HG03432 (cell line): ENCODE results near the gene MYBPC2.

Source experiments
- ATAC-seq: cut with Tn5 transposase; IDR thresholded peaks from one replicate; pipeline ENCODE4 v1.9.1; 2021; ENCODE audit warnings: mild to moderate bottlenecking, moderate library complexity; ENCODE audit not compliant: unreplicated experiment

MYBPC2 gene

DNA sequence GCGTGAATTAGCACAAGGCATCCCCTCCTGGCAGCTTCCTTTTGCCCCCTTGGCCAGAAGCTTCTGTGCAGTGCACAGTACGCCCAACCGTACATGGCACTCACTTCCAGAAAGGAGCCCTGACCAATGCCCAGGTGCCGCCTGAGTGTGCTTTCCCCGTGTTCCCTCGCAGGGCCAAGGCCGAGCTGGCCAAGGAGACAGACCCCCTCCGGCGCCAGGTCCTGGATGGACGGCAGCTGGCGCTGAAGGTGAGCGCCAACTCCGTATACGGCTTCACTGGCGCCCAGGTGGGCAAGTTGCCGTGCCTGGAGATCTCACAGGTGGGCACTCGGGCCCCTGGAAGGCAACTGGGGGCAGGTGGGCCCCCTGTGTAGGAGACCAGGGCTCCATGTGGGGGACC is 23.3 kb upstream of the MYBPC2 start:
- no peak for ATAC-seq

DNA sequence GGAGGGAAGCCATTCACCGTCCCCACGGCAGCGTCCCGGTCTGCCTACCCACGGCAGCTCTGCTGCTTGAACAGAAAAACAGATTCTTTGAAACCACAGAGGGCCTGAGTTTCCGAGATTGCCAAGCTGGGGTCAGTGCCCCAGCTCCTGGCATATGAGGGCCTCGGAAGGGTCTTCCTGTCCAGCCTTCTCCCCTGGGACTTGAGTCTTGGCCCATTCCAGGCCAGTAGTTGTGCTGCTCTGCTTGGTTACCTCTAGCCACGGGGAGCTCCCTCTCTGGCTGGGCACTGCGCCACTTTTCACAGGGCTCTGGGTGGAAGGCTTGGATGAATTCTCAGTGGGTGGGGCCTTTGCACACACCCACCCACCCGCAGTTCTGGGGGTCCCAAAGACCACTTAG is 22.6 kb upstream of the MYBPC2 start:
- no peak for ATAC-seq

DNA sequence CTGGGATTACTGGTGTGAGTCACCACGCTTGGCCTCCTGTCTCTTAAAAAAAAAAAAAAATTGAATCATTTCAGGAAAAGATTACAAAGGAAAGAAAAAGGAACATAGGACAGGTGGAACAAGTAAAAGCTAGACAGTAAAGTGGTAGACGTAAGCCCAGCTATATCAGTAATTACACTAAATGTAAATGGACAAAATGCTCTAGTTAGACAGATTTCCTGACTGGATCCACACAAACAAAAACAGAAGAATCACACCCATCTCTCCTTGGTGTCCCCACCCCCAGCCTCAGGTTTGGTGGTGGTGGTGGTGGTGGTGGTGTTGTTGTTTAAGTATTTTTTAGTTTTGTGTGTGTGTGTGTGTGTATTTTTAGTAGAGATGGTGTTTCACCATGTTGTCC is 20.3 kb upstream of the MYBPC2 start:
- ATAC-seq, result no peak

DNA sequence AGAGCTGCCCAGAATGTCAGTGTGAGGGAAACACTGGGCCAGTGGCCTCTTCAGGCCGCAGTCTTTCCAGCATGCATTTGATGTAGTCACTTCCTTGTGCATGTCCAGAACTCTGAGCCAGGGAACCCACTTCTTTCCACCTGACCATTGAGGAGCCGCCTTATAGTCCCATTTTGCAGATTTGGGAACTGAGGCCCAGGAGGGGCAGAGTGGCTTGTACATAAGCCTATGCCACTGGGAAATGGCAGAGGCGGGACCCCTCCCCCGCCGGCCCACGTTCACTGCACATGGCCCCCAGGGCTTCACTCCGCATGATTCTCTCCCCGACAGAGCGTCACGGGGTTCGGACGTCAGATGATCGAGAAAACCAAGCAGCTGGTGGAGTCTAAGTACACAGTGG is 19.6 kb upstream of the MYBPC2 start:
- no peak for ATAC-seq

DNA sequence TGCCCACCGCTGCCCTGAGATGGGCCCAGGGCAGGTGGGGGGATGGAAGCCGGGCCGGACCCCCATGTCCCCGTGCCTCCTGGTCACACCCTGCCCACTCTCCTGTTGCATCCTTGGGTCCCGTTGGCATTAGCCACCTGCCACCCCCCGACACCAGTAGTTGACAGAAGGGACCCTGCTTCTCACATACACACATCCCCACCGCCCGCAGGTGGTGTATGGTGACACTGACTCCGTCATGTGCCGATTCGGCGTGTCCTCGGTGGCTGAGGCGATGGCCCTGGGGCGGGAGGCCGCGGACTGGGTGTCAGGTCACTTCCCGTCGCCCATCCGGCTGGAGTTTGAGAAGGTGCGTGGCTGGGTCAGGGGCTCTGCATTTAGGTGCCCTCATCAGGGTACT is 19.2 kb upstream of the MYBPC2 start:
- no peak for ATAC-seq

DNA sequence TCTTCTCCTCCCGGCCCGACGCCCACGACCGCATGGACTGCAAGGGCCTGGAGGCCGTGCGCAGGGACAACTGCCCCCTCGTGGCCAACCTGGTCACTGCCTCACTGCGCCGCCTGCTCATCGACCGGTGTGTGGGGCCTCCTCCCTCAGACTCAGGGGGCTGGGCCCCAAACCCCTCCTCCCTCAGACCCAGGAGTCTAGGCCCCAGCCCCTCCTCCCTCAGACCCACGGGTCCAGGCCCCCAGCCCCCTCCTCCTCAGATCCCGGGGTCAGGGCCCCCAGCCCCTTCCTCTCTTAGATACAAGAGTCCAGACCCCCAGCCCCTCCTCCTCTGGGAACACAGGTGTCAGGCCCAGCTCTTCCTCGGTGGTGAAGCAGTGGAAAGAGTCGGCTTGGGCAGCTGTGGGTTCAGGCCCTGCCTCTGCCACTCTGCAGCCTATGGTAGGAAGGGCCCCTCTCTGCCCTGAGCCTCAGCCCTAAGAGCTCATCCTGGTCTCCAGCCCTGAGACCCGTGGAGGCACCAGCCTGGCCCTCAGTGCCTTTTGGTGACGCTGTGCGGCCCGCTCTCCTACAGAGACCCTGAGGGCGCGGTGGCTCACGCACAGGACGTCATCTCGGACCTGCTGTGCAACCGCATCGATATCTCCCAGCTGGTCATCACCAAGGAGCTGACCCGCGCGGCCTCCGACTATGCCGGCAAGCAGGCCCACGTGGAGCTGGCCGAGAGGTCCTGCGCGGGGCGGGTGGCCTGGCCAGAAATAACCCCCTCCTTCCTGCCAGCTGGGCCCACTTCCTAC is 17.6 kb upstream of the MYBPC2 start:
- peak; percentile 32 for ATAC-seq

DNA sequence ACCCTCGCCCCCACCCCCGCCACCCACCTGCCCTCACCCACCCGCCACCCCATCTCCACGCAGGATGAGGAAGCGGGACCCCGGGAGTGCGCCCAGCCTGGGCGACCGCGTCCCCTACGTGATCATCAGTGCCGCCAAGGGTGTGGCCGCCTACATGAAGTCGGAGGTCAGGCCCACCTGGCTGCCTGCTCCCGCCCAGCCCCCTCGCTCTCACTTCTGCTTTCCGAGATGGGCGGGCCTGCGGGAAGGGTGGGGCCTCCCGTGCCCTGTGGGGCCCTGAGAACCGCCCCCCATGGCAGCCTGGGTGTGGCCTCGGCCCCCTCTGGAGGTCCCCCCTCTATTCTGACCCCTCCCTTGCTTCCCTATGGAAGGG is 17.0 kb upstream of the MYBPC2 start:
- ATAC-seq, result peak; percentile 50

DNA sequence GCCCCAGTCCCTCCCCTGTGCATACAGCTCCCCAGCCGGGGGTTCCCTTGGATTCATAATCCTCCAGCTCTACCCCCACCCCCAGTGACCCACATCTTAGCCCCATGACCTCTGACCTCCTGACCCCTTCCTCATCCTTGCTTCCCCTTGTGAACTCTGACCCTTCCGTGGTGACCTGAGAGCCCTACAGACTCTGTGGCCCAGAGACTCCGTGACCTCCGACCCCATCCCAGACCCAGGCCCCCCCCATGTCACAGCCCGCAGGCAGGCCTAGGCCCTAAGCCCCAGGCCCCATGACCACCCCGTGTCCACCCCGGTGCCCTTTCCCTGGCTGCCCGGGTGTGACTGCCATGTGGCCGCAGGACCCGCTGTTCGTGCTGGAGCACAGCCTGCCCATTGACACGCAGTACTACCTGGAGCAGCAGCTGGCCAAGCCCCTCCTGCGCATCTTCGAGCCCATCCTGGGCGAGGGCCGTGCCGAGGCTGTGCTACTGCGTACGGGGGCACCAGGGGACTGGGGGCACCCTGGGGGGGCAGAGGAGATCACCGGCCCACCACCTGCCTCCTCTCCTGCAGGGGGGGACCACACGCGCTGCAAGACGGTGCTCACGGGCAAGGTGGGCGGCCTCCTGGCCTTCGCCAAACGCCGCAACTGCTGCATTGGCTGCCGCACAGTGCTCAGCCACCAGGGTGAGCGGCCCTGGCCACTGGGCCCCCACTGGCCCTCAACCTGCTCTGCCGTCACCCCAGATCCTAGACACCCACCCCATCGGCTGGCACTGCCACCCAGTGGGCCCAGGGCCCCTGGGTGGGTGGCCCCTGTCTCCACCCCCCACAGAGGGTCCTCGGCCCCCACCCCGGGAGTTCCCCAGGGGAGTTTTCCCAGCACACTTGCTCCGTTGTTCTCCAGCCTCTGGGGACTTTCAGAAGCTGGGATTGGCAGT is 16.4 kb upstream of the MYBPC2 start:
- ATAC-seq, result no peak

DNA sequence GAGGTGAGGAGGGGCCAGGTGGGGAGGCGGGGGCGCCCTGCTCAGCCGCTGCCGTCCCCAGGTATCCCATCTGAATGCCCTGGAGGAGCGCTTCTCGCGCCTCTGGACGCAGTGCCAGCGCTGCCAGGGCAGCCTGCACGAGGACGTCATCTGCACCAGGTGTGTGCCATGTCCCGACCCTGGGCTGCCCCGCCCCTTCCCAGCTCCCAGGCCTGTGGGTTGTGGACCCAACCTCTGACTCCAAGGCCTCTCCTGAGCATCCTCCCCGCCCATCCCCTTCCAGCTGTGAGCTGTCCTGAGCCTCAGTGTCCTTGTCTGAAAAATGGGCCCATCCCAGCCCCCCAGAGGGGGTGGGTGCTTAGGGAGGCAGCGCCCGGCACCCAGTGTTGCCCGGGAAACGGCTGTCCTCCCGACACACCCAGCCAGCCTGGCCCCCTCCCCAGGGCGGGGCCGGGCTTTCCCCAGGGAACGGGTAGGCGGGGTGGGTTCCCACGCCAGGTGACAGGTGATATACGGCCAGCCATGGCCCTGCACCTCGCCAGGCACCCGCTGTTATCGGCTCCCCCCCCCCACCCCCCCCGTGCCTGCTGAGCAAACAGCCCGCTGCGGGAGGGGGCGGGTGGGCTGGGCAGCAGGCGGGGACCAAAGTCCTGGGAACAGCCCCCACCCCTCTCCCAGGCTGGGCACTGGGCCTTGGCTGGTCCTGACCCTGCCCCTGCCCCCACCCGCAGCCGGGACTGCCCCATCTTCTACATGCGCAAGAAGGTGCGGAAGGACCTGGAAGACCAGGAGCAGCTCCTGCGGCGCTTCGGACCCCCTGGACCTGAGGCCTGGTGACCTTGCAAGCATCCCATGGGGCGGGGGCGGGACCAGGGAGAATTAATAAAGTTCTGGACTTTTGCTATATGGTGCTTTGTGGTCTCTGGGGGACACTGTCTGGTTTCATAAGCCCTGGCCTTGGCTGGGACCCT is 15.3 kb upstream of the MYBPC2 start:
- ATAC-seq, result no peak

DNA sequence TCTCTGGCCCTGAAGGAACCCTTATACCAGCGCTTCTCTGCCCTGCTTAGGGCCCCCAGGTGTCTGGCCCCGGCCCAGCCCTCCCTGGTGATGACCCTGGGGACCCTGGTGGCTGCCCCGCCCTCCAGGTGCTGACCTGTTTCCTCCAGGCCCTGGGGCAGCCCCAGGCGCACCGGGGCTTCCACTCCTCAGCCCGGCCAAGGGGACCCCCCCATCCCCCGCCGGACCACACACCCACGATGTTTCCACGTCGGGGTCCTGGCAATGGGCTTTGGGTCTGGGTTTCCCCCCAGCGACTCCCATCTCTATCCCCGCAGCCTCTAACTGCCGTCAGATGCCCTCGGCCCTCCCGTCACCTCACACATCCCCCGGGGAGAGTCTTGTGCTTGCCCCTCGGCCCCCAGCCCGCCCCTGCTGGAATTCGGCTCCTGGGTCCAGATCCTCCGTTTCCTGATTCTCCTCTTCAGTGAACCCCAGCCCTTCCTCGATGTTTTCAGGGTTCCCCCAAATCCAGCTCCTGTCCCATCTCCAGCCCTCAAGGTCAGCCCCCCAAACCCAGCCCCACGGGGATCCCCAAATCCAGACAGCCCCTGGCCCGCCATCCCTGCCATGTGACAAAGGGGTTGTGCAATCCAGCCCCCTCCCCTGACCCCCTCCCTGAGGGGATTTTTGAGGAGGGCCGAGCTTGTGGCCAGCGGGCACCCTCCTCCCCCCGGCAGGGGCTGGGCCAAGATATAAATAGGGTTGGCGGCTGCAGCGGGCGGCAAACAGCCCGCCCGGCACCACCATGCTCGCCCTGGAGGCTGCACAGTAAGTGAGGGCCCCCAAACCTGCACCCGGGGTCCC is 14.3 kb upstream of the MYBPC2 start, which contains the start of gene SPIB:
Gene SPIB, plus strand, starts transcription at position 763 of the 846 bp plus-strand sequence. Its CDS starts 25 bp downstream, at position 788.
- ATAC-seq, result no peak

DNA sequence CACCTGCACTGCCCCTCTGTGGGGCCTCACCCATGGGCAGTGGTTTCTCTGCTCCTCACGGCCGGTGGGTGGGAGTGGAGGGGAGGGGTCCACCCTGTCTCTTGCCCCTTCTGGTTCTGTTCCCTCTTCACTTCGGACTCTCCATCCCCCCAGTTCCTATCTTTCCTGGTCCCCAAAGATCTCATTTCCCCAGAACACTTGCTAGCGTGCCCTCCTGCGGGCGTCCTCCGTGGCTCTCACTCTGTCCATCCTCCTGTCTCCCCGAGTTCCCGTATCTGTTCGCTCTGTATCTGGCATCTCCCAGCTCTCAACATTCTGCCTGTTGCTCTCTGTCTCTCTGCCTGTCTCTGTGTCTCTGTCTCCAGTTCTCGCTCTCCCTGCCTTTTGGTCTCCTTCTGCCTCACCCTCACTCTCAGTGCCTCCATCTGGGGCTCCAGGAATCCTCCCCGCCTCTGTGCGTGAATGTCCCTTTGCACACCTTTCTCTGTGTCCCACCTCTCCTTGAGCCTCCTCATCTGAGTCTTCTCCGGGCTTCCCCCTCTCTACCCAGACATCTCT is 13.6 kb upstream of the MYBPC2 start:
- no peak for ATAC-seq

DNA sequence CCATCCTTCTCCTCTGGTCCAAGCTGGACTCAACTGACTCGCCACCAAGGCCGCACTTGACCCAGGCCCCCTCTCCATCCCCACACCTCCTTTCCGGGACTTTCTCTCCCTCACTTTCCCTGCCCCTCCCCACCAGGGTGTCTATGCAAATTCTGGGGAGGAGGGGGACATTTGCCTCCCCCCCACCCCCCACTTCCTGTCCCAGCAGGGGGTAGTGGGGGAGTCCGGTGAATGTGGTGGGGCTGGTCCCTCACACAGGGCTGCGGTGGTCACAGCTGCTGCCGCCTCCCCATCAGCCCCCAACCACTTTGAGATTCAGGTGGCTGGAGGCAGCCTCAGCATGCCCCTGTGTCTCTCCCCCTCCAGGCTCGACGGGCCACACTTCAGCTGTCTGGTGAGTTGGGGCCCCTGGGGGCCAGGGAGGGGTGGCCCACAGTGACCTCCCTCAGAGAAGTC is 13.1 kb upstream of the MYBPC2 start:
- no peak for ATAC-seq

DNA sequence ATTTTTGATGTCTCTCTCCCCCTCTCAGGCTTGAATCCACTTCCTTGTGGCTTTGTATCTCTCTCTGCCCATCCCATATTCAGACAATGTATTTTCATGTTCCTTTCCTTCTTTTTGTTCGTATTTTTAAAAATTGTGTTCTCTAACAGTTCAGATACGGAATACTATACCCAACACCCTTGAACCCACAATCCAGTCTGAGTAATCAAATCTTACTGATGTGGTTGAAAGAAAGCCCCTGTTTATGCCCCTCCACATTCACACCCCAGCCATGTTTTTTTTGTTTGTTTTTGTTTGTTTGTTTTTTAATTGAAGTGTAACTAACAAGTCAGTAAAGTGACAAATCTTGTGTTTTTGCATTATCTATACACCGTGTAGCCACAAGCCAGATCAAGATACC is 12.6 kb upstream of the MYBPC2 start:
- no peak for ATAC-seq

DNA sequence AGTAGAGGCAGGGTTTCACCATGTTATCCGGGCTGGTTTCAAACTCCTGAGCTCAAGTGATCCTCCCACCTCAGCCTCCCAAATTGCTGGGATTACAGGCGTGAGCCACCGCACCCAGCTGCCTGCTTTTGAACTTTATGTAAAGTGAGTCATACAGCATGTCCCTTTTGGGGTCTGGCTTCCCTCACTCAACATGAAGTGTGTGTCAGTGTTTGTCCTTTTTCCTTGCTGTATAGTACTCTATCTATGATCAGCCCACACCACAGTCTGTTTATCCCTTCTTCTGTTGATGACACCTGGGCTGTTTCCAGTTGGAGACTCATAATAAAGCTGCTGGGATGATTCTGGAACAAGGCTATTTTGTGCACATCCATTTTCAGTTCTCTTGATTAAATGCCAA is 11.9 kb upstream of the MYBPC2 start:
- ATAC-seq, result no peak

DNA sequence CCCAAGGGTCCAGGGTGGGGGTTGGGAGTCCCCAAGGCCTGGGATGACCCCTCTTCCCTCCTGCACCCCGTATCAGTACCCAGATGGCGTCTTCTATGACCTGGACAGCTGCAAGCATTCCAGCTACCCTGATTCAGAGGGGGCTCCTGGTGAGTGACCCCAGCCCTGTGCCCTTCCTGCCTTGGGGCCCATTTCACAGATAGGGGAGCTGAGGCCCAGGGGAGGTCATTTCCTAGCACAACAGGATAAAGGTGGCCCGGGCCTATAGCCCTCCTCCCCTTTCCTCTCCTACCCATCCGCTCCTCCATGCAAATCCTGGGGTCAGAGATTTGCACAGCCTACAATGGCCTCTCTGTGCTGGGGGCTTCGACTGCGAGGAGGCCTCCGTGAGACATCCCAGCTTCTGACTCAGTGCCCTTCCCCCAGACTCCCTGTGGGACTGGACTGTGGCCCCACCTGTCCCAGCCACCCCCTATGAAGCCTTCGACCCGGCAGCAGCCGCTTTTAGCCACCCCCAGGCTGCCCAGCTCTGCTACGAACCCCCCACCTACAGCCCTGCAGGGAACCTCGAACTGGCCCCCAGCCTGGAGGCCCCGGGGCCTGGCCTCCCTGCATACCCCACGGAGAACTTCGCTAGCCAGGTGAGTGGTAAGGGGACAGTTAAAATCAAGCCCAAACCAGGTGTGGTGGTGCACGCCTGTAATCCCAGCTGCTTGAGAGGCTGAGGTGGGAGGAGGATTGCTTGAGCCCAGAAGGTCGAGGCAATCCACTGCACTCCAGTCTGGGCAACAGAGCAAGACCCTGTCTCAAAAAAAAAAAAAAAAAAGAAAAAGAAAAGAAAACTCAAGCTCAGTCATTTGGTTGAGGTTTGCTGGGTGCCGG is 10.1 kb upstream of the MYBPC2 start:
- no peak for ATAC-seq

DNA sequence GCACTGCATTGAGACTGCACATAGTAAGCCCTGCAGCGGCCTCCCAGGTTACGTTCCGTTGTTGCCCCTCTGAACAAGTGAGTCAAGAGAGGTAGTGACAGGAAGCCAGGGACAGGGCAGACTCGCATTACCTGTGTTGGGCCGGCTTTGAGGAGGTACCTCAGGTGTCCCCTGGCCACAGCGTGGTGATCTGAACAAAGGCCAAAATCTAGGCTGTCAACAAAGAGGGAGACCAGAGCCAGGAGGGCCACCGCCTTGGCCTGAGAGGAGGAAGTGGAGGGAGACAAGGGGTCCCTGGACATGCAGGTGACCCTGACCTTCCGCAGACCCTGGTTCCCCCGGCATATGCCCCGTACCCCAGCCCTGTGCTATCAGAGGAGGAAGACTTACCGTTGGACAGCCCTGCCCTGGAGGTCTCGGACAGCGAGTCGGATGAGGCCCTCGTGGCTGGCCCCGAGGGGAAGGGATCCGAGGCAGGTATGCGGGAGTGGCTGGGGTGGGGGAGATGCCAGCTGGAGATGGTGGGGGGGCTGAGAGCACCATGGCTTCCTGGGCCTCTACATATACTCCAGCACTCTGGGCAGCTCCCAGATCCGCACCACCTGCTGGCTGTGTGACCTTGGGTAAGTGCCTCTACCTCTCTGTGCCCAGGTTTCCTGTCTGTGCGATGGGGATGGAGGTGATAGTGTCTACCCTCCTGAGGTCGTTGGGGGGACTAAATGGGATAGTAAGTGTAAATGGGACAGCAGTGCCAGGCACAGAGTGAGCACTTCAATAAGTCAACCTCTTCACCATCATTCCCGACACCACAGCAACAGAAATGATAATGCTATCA is 9.2 kb upstream of the MYBPC2 start:
- ATAC-seq, result no peak

DNA sequence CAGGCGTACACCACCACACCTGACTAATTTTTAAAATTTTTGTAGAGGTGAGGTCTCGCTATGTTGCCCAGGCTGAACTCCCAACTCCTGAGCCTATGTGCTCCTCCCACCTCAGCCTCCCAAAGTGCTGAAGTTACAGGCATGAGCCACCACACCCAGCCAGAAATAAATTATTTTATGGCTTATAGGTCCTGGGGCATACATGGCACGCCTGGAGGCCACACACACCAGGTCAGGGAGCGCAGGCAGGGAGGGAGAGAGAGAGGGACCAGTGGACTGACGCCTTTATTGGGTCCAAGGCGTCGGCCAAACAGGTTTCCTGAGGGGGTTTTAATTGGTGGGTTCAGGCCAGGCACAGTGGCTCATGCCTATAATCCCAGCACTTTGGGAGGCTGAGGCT is 7.1 kb upstream of the MYBPC2 start:
- ATAC-seq, result no peak
